ENCODE measurements around the gene PAH.

GRCh38 chr12:102812344-102812743, 104.7 kb downstream of the PAH start:
- no peak for TF ChIP-seq POLR2A (IDR thresholded peaks at IDR 0.05; ENCODE audit: low read depth, low read length)
- no peak for TF ChIP-seq TAF1 (IDR thresholded peaks at IDR 0.05; ENCODE audit: low read depth, low read length)
- TF ChIP-seq POLR2AphosphoS5 (IDR thresholded peaks at IDR 0.05; ENCODE audit: low read depth, low read length) = no peak
- TF ChIP-seq PAX5 (IDR thresholded peaks at IDR 0.05; ENCODE audit: insufficient read depth, low read length, severe bottlenecking) = no peak

All from GM12891 (cell line).